Heart left ventricle (tissue), 16 donors: ENCODE data around the gene TASP1. TPM values are rescaled to one million over a fixed set of nuclear protein-coding genes. Genes with fewer than 3 reads are reported as not detected.

Source experiments
- ATAC-seq, 4 donors: fragments of 200-7000 bp; cut with Tn5 transposase; one replicate each; pipeline ENCODE4 v1.9.1; 2020 to 2022; ENCODE audit warnings: moderate library complexity in 4 of 4, mild to moderate bottlenecking in 3 of 4, moderate number of reproducible peaks in 1 of 4
- DNase-seq, 5 donors: peaks; one replicate each; pipeline ENCODE4 v3.0.0-alpha.2; 2020
- H3K27ac ChIP-seq, 12 donors: fragments of 200-600 bp; sonication (generic) in 4 of 12; one replicate each; pipeline versions ENCODE4 v1.5.0 to v1.8.0; 2016 to 2022; ENCODE audit warnings: mild to moderate bottlenecking in 2 of 12
- H3K27me3 ChIP-seq, 9 donors: fragments of 200-600 bp; sonication (generic) in 2 of 9; one replicate each; pipeline versions ENCODE4 v1.5.1 to v1.8.0; 2016 to 2022; ENCODE audit warnings: mild to moderate bottlenecking in 3 of 9
- H3K36me3 ChIP-seq, 9 donors: fragments of 200-600 bp; sonication (generic) in 2 of 9; one replicate each; pipeline versions ENCODE4 v1.5.0 to v1.8.0; 2018 to 2022; ENCODE audit warnings: mild to moderate bottlenecking in 2 of 9
- H3K4me1 ChIP-seq, 12 donors: fragments of 200-600 bp; sonication (generic) in 4 of 12; one replicate each; pipeline versions ENCODE4 v1.5.0 to v1.8.0; 2016 to 2022; ENCODE audit warnings: mild to moderate bottlenecking in 3 of 12
- H3K4me3 ChIP-seq, 12 donors: fragments of 200-600 bp; sonication (generic) in 4 of 12; one replicate each; pipeline versions ENCODE4 v1.5.0 to v1.8.0; 2017 to 2022; ENCODE audit warnings: mild to moderate bottlenecking in 9 of 12, moderate library complexity in 4 of 12
- H3K9me3 ChIP-seq, 12 donors: fragments of 200-600 bp; sonication (generic) in 4 of 12; one replicate each; pipeline versions ENCODE4 v1.5.0 to v1.8.0; 2016 to 2022; ENCODE audit warnings: mild to moderate bottlenecking in 1 of 12
- POLR2A ChIP-seq, 2 donors: fragments of 450-650 bp; IDR thresholded peaks; one replicate each; pipeline ENCODE4 v1.6.1; 2017; ENCODE audit warnings: antibody characterized with exemption in 2 of 2, mild to moderate bottlenecking in 2 of 2, moderate library complexity in 2 of 2
- WGBS, 4 donors: extraction: QIAGEN DNeasy Blood & Tissue Kit in 2 of 4; methylation state at CpG; one replicate each; pipeline versions ENCODE4 v1.1.5 to v1.1.7; 2013 to 2018; 5-methylcytosine and 5-hydroxymethylcytosine counted together
- intact Hi-C, 10 donors: fragments of 100-400 bp; cut with DNase I; formaldehyde crosslinking; loops; one replicate each; pipeline versions ENCODE4 v1.11.1 to v1.14.2; 2022
- polyA plus RNA-seq, 2 donors: library from polyadenylated mRNA; stranded (reverse); fragments of 200-250 nt; gene quantifications; one replicate each; pipeline ENCODE4 v1.2.3, GENCODE V29; 2013
- total RNA-seq, 9 donors: library from RNA; depleted of rRNA in 2 of 9; stranded (reverse); fragments of >200 nt in 2 of 9; fragmentation: NEBNext Ultra II Directional in 3 of 9; extraction: Animal tissue kit (Norgen Biotek cat#: 25700) in 3 of 9; gene quantifications; one replicate each; pipeline versions ENCODE4 v1.1.0 to v1.2.4, GENCODE V29; 2016 to 2023
- TF ChIP-seq, protein P1 (sequence below), 12 donors: fragments of 200-600 bp; sonication (generic) in 4 of 12; IDR thresholded peaks; one replicate each; pipeline versions ENCODE4 v1.5.0 to v1.8.0; 2018 to 2022; ENCODE audit warnings: antibody characterized with exemption in 12 of 12, mild to moderate bottlenecking in 5 of 12
- donor health status: ischemic (EF 13 %, LVEDD 7.1; RV severe dilation, severe dysfunction).
- donor health status: healthy with polysubstance abuse.
- donor health status: DM: no; HTN: yes; CAD: no.
- donor health status: DM: no; HTN: no; CAD: no.
- donor health status: ischemic (EF 25% LVEDD 6.9; RV normal size, moderate dysfunction).
- donor health status: ischemic (EF 25% LVEDD 5.7; RV mildly dilated, moderate dysfunction).
- donor health status: healthy.
- donor health status: DM: yes; HTN: yes; CAD: no.
- donor health status: ischemic (EF 35%, LVEDD 5.7; RV mildly dilated, moderate dysfunction).
- donor health status: nonischemic (EF 11% LVEDD 7.7; RV severe dilation, severe dysfunction).
- donor health status: DM: yes; HTN: yes; CAD: no.
- donor health status: PGD.
- donor health status: ischemic (EF 29% LVEDD 5.4; RV normal size, mild dysfunction).
- donor health status: nonischemic (EF 23%, LVEDD 6.1; RV moderate dilation, normal function).

The TASP1 gene
- total and polyA plus RNA-seq, 11 donors, result 1.6 to 8.6 (median 5.3) TPM

DNA sequence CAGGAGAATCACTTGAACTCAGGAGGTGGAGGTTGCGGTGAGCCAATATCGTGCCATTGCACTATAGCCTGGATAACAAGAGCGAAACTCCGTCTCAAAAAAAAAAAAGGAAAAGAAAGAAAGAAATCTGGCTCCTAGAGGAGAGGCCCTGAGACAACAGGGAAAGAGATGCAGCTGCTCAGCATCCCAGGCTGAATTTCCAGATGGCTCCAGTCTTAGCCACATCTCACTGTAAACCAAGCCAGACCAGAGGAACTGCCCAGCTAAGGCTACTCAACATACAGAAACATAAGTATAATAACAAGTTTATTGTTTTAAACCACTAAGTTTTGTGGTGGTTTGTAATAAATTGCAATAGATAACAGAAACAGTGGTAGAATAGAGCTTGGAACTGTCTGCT lies 38.5 kb upstream of the TASP1 start:
- ATAC-seq, result peak in 2 of 4 donors; percentile 32 to 55

DNA sequence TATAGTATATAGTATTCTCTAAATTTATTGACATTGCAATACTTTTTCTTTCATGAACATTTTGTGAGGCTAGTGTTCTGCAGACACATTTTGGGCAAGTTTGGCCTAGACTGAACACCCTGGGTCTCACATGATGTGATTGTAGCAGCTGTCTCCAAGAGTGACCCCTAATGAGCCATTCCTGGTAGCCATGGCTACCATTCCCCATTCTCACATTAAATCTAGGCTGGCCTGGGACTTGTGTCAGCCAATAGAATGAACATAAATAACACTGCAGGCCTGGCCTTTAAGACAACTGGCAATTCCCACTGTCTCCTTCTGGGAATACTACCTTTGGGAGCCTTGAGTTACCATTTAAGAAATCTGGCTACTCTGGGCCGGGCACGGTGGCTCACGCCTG lies 38.0 kb upstream of the TASP1 start:
- Histone ChIP-seq H3K4me3 (no peak overlapping the region), H3K27ac (no peak overlapping the region), H3K9me3 (no peaks in the 10 kb centered on the region), H3K4me1 (peaks cover 0 to 12% (median 1%) of the 10 kb centered on the region in 12 donors), H3K36me3 (no peaks in the 10 kb centered on the region), H3K27me3 (no peaks in the 10 kb centered on the region)
- TF ChIP-seq POLR2A (IDR thresholded peaks at IDR 0.05), result no peak
- TF ChIP-seq, protein P1, sequence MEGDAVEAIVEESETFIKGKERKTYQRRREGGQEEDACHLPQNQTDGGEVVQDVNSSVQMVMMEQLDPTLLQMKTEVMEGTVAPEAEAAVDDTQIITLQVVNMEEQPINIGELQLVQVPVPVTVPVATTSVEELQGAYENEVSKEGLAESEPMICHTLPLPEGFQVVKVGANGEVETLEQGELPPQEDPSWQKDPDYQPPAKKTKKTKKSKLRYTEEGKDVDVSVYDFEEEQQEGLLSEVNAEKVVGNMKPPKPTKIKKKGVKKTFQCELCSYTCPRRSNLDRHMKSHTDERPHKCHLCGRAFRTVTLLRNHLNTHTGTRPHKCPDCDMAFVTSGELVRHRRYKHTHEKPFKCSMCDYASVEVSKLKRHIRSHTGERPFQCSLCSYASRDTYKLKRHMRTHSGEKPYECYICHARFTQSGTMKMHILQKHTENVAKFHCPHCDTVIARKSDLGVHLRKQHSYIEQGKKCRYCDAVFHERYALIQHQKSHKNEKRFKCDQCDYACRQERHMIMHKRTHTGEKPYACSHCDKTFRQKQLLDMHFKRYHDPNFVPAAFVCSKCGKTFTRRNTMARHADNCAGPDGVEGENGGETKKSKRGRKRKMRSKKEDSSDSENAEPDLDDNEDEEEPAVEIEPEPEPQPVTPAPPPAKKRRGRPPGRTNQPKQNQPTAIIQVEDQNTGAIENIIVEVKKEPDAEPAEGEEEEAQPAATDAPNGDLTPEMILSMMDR (IDR thresholded peaks at IDR 0.05), result no peak
- no peak for ATAC-seq
- WGBS, 4 donors, result 87 to 93% (median 90%) methylated on average over 3 of the region's 3 CpGs
- no peak for DNase-seq
- intact Hi-C loops, result no loop called here

More for the DNA sequence above, 38.5 kb upstream of the TASP1 start:
- Histone ChIP-seq H3K9me3 (no peaks in the 10 kb centered on the region), H3K36me3 (no peaks in the 10 kb centered on the region), H3K27ac (no peak overlapping the region), H3K27me3 (no peaks in the 10 kb centered on the region), H3K4me3 (no peak overlapping the region), H3K4me1 (peaks cover 0 to 8% (median 0%) of the 10 kb centered on the region in 12 donors)
- DNase-seq, result no peak
- TF ChIP-seq, protein P1 (IDR thresholded peaks at IDR 0.05), result no peak
- no peak for TF ChIP-seq POLR2A (IDR thresholded peaks at IDR 0.05)
- intact Hi-C loops, result no loop called here
- 73 to 96% (median 80%) methylated on average over 4 of the region's 4 CpGs for WGBS, 4 donors

DNA sequence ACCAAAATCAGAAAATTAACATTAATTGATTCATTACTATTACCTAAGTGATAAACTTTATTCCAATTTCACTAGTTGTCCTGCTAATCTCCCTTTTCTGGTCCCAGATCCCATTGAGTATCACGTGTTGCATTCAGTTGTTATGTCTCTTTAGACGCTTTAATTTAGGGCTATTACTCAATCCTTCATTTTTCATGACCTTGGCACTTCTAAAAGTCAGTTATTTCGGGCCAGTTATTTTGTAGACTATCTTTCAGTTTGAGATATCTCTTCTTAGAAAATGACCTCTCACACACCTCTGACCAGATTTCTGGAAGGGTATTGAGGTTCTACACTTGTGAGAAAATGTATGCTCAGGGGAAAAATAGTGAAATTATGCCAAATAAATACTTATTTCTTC lies 34.0 kb upstream of the TASP1 start:
- peak in 1 of 4 donors; percentile 63 for ATAC-seq
- H3K4me1 ChIP-seq, result peaks cover 0 to 14% (median 3%) of the 10 kb centered on the region in 12 donors
- intact Hi-C loops, result no loop called here
- no peaks in the 10 kb centered on the region for H3K27me3 ChIP-seq
- no peak for DNase-seq
- TF ChIP-seq, protein P1 (IDR thresholded peaks at IDR 0.05), result no peak
- TF ChIP-seq POLR2A (IDR thresholded peaks at IDR 0.05), result no peak
- H3K27ac ChIP-seq, result peak overlapping the region in 4 of 12 donors; percentile 8 to 72 (median 16)
- 61 to 68% (median 65%) methylated on average over 3 of the region's 3 CpGs for WGBS, 4 donors
- H3K9me3 ChIP-seq, result no peaks in the 10 kb centered on the region
- no peak overlapping the region for H3K4me3 ChIP-seq
- no peaks in the 10 kb centered on the region for H3K36me3 ChIP-seq

DNA sequence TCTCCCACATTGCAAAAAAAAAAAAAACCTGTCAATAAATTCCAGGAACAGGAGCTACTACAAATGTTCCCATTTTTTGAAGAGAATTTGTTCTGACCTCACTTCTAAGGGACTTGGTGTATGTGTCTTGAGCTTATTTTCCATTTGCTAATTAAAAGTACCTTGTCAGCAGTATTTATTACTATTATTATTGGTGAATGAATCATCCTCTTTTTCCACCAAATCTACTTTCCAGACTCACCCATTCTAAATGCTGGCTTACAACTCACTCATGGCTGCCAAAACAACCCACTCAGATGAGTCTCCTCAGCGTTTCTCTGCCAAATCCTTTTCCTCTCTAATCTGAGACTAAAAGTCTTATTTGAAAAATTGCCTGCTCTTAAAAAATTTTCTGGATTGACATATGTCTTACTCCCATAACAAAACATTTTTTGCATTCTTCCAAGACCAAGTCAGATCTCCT lies 33.2 kb upstream of the TASP1 start:
- peak in 4 of 5 donors; percentile 26 to 43 (median 34) for DNase-seq
- WGBS, 4 donors, result 29 to 49% (median 43%) methylated on average over 1 of the region's 1 CpG
- Histone ChIP-seq H3K4me1 (peaks cover 0 to 14% (median 3%) of the 10 kb centered on the region in 12 donors), H3K27ac (peak overlapping the region in 7 of 12 donors; percentile 8 to 79 (median 38)), H3K36me3 (no peaks in the 10 kb centered on the region), H3K4me3 (no peak overlapping the region), H3K27me3 (no peaks in the 10 kb centered on the region), H3K9me3 (no peaks in the 10 kb centered on the region)
- peak; percentile 56 to 91 (median 79) for ATAC-seq
- intact Hi-C loops, result no loop called here
- no peak for TF ChIP-seq POLR2A (IDR thresholded peaks at IDR 0.05)
- TF ChIP-seq, protein P1 (IDR thresholded peaks at IDR 0.05), result no peak
